Measurements from ENCODE around the gene C9orf152.

- no peak for TF ChIP-seq CTCF (IDR thresholded peaks at IDR 0.05; ENCODE audit: low read depth, low read length)
- TF ChIP-seq POLR2A (IDR thresholded peaks at IDR 0.05; ENCODE audit: extremely low read depth, insufficient read length): no peak
These were observed 20.8 kb downstream of the C9orf152 start for GRCh38 chr9:110187126-110187525.
